Neuronal stem cell (in vitro differentiated cells): ENCODE data around the gene BCKDHB.

Source experiments
- DNase-seq: peaks from one replicate; pipeline ENCODE4 v3.0.0-alpha.2; 2013; ENCODE audit warnings: low spot score
- H2AFZ ChIP-seq: one replicate; pipeline ENCODE4 v1.6.1; 2013; ENCODE audit warnings: mild to moderate bottlenecking, low read length, inconsistent platforms
- H2AK5ac ChIP-seq: 2 replicates; pipeline ENCODE4 v1.6.1; 2013; ENCODE audit warnings: low read depth, mild to moderate bottlenecking, inconsistent platforms, low read length, moderate library complexity, mixed read lengths
- H2BK120ac ChIP-seq: 2 replicates; pipeline ENCODE4 v1.6.1; 2013; ENCODE audit warnings: low read depth, mild to moderate bottlenecking, inconsistent platforms, low read length, moderate library complexity, mixed read lengths
- H2BK12ac ChIP-seq: one replicate; pipeline ENCODE4 v1.6.1; 2013; ENCODE audit warnings: low read length, inconsistent platforms
- H2BK15ac ChIP-seq: 2 replicates; pipeline ENCODE4 v1.6.1; 2013; ENCODE audit warnings: mild to moderate bottlenecking, low read length, inconsistent platforms, mixed read lengths
- H2BK5ac ChIP-seq: one replicate; pipeline ENCODE4 v1.6.1; 2013; ENCODE audit warnings: inconsistent platforms, mild to moderate bottlenecking, low read length, moderate library complexity
- H3K14ac ChIP-seq: one replicate; pipeline ENCODE4 v1.6.1; 2013; ENCODE audit warnings: low read length, inconsistent platforms
- H3K18ac ChIP-seq: 2 replicates; pipeline ENCODE4 v1.6.1; 2013; ENCODE audit warnings: low read length, inconsistent platforms
- H3K23ac ChIP-seq: 2 replicates; pipeline ENCODE4 v1.6.1; 2013; ENCODE audit warnings: low read depth, mild to moderate bottlenecking, mixed read lengths, low read length, inconsistent platforms; ENCODE audit not compliant: poor library complexity
- H3K27ac ChIP-seq: replicated peaks from 3 replicates; pipeline ENCODE4 v1.5.1; 2013; ENCODE audit warnings: low read length, inconsistent platforms
- H3K27me3 ChIP-seq, 3 experiments: 2 replicates each; pipeline ENCODE4 v1.6.1; 2013; ENCODE audit warnings: low read length in 3 of 3, mild to moderate bottlenecking in 2 of 3, inconsistent platforms in 1 of 3, low read depth in 1 of 3, mixed read lengths in 1 of 3, moderate library complexity in 1 of 3; ENCODE audit not compliant: control insufficient read depth in 3 of 3, insufficient read depth in 3 of 3
- H3K36me3 ChIP-seq, 2 donors: replicated peaks in 1 of 2; 2 replicates each; pipeline ENCODE4 v1.6.1; 2013; ENCODE audit warnings: low read length in 2 of 2; ENCODE audit not compliant: control insufficient read depth in 2 of 2, insufficient read depth in 2 of 2
- H3K4ac ChIP-seq: 2 replicates; pipeline ENCODE4 v1.6.1; 2013; ENCODE audit warnings: inconsistent platforms, mild to moderate bottlenecking, low read length, moderate library complexity
- H3K4me1 ChIP-seq, 2 donors: 1 replicate in 1 of 2; 2 replicates in 1 of 2; pipeline ENCODE4 v1.6.1; 2013; ENCODE audit warnings: low read length in 2 of 2, low read depth in 1 of 2; ENCODE audit not compliant: control insufficient read depth in 2 of 2, insufficient read depth in 1 of 2
- H3K4me2 ChIP-seq: one replicate; pipeline ENCODE4 v1.6.1; 2013; ENCODE audit warnings: mild to moderate bottlenecking, low read length, inconsistent platforms; ENCODE audit not compliant: insufficient read depth, poor library complexity, severe bottlenecking
- H3K4me3 ChIP-seq, 2 donors: 2 replicates each; pipeline ENCODE4 v1.5.1; 2013; ENCODE audit warnings: low read length in 2 of 2, mild to moderate bottlenecking in 2 of 2, inconsistent platforms in 1 of 2, moderate library complexity in 1 of 2
- H3K79me1 ChIP-seq: one replicate; pipeline ENCODE4 v1.6.1; 2013; ENCODE audit warnings: low read depth, mild to moderate bottlenecking, inconsistent platforms, low read length, moderate library complexity
- H3K9ac ChIP-seq: one replicate; pipeline ENCODE4 v1.6.1; 2013; ENCODE audit warnings: mild to moderate bottlenecking, low read depth, low read length, inconsistent platforms; ENCODE audit not compliant: poor library complexity
- H3K9me3 ChIP-seq, 2 donors: replicated peaks in 1 of 2; 2 replicates each; pipeline versions ENCODE3 to v1.6.1; 2013; ENCODE audit warnings: low read length in 2 of 2, mild to moderate bottlenecking in 2 of 2, inconsistent platforms in 1 of 2, low read depth in 1 of 2, mixed read lengths in 1 of 2, moderate library complexity in 1 of 2; ENCODE audit not compliant: control insufficient read depth in 2 of 2, insufficient read depth in 1 of 2
- H4K8ac ChIP-seq: one replicate; pipeline ENCODE4 v1.6.1; 2013; ENCODE audit warnings: low read depth, mild to moderate bottlenecking, inconsistent platforms, low read length, moderate library complexity
- H4K91ac ChIP-seq: one replicate; pipeline ENCODE4 v1.6.1; 2013; ENCODE audit warnings: low read length, low read depth, mild to moderate bottlenecking, inconsistent platforms; ENCODE audit not compliant: poor library complexity
- WGBS, 2 donors: extraction: QIAGEN DNeasy Blood & Tissue Kit; methylation state at CpG; one replicate each; pipeline ENCODE4 v1.1.7; 2013; ENCODE audit warnings: missing lambda C conversion rate in 2 of 2, mixed read lengths in 1 of 2; ENCODE audit not compliant: insufficient read length in 2 of 2, insufficient replicate concordance in 1 of 2; ENCODE audit errors: extremely low coverage in 2 of 2; 5-methylcytosine and 5-hydroxymethylcytosine counted together

Gene BCKDHB

GRCh38 chr6:80163754-80164187 lies 57.3 kb downstream of the BCKDHB start:
- Histone ChIP-seq H2AFZ (no peak overlapping the region), H3K14ac (no peak overlapping the region), H3K27ac (no peak overlapping the region), H3K4me1 (peaks cover 3 to 6% of the 10 kb centered on the region in 2 donors), H2AK5ac (no peak overlapping the region), H4K91ac (no peak overlapping the region), H4K8ac (no peak overlapping the region), H3K79me1 (no peaks in the 10 kb centered on the region), H3K36me3 (peaks cover 2 to 9% of the 10 kb centered on the region in 2 donors), H2BK12ac (no peak overlapping the region), H2BK120ac (no peak overlapping the region), H3K9ac (no peak overlapping the region), H3K27me3 (no peaks in the 10 kb centered on the region), H3K4ac (no peak overlapping the region), H2BK15ac (no peak overlapping the region), H3K18ac (no peak overlapping the region), H2BK5ac (no peak overlapping the region), H3K4me3 (no peak overlapping the region), H3K4me2 (no peak overlapping the region), H3K23ac (no peak overlapping the region), H3K9me3 (peaks cover 0 to 3% of the 10 kb centered on the region in 2 donors)
- WGBS, 2 donors = no CpG with 5 or more reads among the region's 3 CpGs
- DNase-seq = no peak

GRCh38 chr6:80165143-80165542 lies 58.7 kb downstream of the BCKDHB start:
- Histone ChIP-seq H3K4ac (no peak overlapping the region), H3K4me3 (no peak overlapping the region), H4K8ac (no peak overlapping the region), H2BK15ac (no peak overlapping the region), H2AFZ (no peak overlapping the region), H3K27ac (no peak overlapping the region), H3K23ac (no peak overlapping the region), H3K9me3 (peaks cover 0 to 3% of the 10 kb centered on the region in 2 donors), H2BK120ac (no peak overlapping the region), H3K36me3 (peaks cover 2 to 12% of the 10 kb centered on the region in 2 donors), H3K18ac (no peak overlapping the region), H3K27me3 (no peaks in the 10 kb centered on the region), H2BK5ac (no peak overlapping the region), H3K14ac (no peak overlapping the region), H3K4me2 (no peak overlapping the region), H3K79me1 (no peaks in the 10 kb centered on the region), H3K9ac (no peak overlapping the region), H3K4me1 (peaks cover 3 to 6% of the 10 kb centered on the region in 2 donors), H2BK12ac (no peak overlapping the region), H4K91ac (no peak overlapping the region), H2AK5ac (no peak overlapping the region)
- WGBS, 2 donors = no CpG with 5 or more reads among the region's 3 CpGs
- no peak for DNase-seq

- H3K9ac ChIP-seq = no peak overlapping the region
- no peak overlapping the region for H3K27ac ChIP-seq
- H2BK120ac ChIP-seq = no peak overlapping the region
- no peak overlapping the region for H3K4me3 ChIP-seq
- peaks cover 3 to 6% of the 10 kb centered on the region in 2 donors for H3K4me1 ChIP-seq
- no peak overlapping the region for H3K14ac ChIP-seq
- H2BK5ac ChIP-seq = no peak overlapping the region
- no CpG with 5 or more reads among the region's 1 CpG for WGBS, 2 donors
- H3K4me2 ChIP-seq = no peak overlapping the region
- H4K91ac ChIP-seq = no peak overlapping the region
- H2BK15ac ChIP-seq = no peak overlapping the region
- peaks cover 0 to 3% of the 10 kb centered on the region in 2 donors for H3K9me3 ChIP-seq
- H3K23ac ChIP-seq = no peak overlapping the region
- no peak overlapping the region for H2BK12ac ChIP-seq
- peaks cover 4 to 12% of the 10 kb centered on the region in 2 donors for H3K36me3 ChIP-seq
- H3K18ac ChIP-seq = no peak overlapping the region
- H4K8ac ChIP-seq = no peak overlapping the region
- no peaks in the 10 kb centered on the region for H3K27me3 ChIP-seq
- no peak overlapping the region for H2AK5ac ChIP-seq
- H3K79me1 ChIP-seq = no peaks in the 10 kb centered on the region
- no peak overlapping the region for H2AFZ ChIP-seq
- DNase-seq = no peak
- H3K4ac ChIP-seq = no peak overlapping the region
Measured at GRCh38 chr6:80165819-80166218, 59.3 kb downstream of the BCKDHB start.

- H3K14ac ChIP-seq = no peak overlapping the region
Measured at GRCh38 chr6:80170433-80170832, 64.0 kb downstream of the BCKDHB start.

More at GRCh38 chr6:80170433-80170832, 64.0 kb downstream of the BCKDHB start:
- no peak for DNase-seq
- H2BK15ac ChIP-seq = no peak overlapping the region
- peaks cover 4 to 20% of the 10 kb centered on the region in 2 donors for H3K36me3 ChIP-seq
- H3K4me2 ChIP-seq = no peak overlapping the region
- no peak overlapping the region for H2AK5ac ChIP-seq
- no peak overlapping the region for H4K91ac ChIP-seq
- no peak overlapping the region for H4K8ac ChIP-seq
- H3K27me3 ChIP-seq = no peaks in the 10 kb centered on the region
- no peaks in the 10 kb centered on the region for H3K79me1 ChIP-seq
- no peak overlapping the region for H3K4me3 ChIP-seq
- H3K4ac ChIP-seq = no peak overlapping the region
- H2BK12ac ChIP-seq = no peak overlapping the region
- no peak overlapping the region for H3K23ac ChIP-seq
- H3K9me3 ChIP-seq = peaks cover 0 to 3% of the 10 kb centered on the region in 2 donors
- H3K27ac ChIP-seq = no peak overlapping the region
- H2AFZ ChIP-seq = no peak overlapping the region
- H3K9ac ChIP-seq = no peak overlapping the region
- H3K4me1 ChIP-seq = no peaks in the 10 kb centered on the region
- no peak overlapping the region for H3K18ac ChIP-seq
- H2BK120ac ChIP-seq = no peak overlapping the region
- no CpG with 5 or more reads among the region's 3 CpGs for WGBS, 2 donors
- no peak overlapping the region for H2BK5ac ChIP-seq
